IPS-20b (cell line): Measurements from ENCODE around the gene MYL10.
A peak's percentile ranks its signal among the peaks of the same experiment; 100 is the strongest.

ENCODE experiments used
- H3K27ac ChIP-seq: one replicate; pipeline ENCODE4 v1.5.1; 2013; ENCODE audit warnings: low read length
- H3K27me3 ChIP-seq: 2 replicates; pipeline ENCODE4 v1.6.1; 2013; ENCODE audit warnings: mild to moderate bottlenecking, low read length, inconsistent platforms; ENCODE audit not compliant: insufficient read depth
- H3K36me3 ChIP-seq: 2 replicates; pipeline ENCODE4 v1.6.1; 2013; ENCODE audit warnings: low read depth, mild to moderate bottlenecking, inconsistent platforms, low read length, moderate library complexity; ENCODE audit not compliant: insufficient read depth
- H3K4me1 ChIP-seq: 2 replicates; pipeline ENCODE4 v1.6.1; 2013; ENCODE audit warnings: mild to moderate bottlenecking, control low read depth, inconsistent platforms, low read length, moderate library complexity; ENCODE audit not compliant: insufficient read depth
- H3K4me3 ChIP-seq: 2 replicates; pipeline ENCODE4 v1.5.1; 2013; ENCODE audit warnings: mild to moderate bottlenecking, low read length, inconsistent platforms
- H3K9ac ChIP-seq: 2 replicates; pipeline ENCODE4 v1.6.1; 2013; ENCODE audit warnings: low read depth, mild to moderate bottlenecking, inconsistent platforms, low read length, moderate library complexity
- H3K9me3 ChIP-seq: 2 replicates; pipeline ENCODE4 v1.6.1; 2013; ENCODE audit warnings: mild to moderate bottlenecking, low read depth, low read length, inconsistent platforms; ENCODE audit not compliant: insufficient read depth

The MYL10 gene

DNA sequence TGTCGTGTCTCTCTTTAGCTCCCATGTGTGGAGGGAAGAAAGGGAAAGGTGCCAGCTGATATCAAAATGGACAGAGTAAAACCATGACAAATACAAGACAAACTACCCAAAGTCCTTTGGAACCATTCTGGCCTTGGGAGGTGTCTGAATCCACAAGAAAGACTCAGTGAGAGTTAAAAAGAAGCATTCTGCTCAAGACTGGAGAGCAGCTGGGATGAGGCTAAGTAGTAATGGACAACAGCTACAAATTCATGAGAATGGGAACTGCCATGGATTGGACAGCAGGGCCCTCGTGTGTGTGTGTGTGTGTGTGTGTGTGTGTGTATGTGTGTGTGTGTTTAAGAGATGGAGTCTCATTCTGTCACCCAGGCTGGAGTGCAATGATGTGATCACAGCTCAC is 39.6 kb upstream of the MYL10 start:
- Histone ChIP-seq H3K27me3 (no peaks in the 10 kb centered on the region), H3K9me3 (no peaks in the 10 kb centered on the region)

DNA sequence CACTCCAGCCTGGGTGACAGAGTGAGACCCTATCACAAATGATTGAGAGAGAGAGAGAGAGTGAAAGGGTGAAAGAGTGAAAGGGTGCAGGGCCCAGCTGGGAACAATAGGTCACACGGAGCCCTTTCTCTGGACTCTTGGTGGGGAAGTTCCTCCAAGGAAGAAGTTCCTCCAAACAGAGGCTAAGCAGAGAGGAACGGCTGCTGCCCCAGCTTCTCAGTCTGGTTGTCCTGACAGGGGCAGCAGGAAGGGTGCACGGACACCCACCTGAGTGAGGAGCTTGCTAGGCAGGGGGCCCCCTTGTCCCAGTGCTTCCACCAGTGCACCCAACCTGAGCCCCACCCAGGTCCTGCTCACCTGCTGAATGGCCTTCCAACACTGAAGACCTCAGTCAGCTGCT is 38.8 kb upstream of the MYL10 start:
- Histone ChIP-seq H3K27ac (no peak overlapping the region), H3K4me1 (peaks cover 2% of the 10 kb centered on the region; the same call in 1 of the 2 replicates), H3K36me3 (no peaks in the 10 kb centered on the region), H3K9me3 (no peaks in the 10 kb centered on the region), H3K4me3 (no peak overlapping the region), H3K9ac (no peak overlapping the region), H3K27me3 (no peaks in the 10 kb centered on the region)

More for the DNA sequence above, 39.6 kb upstream of the MYL10 start:
- Histone ChIP-seq H3K4me1 (peaks cover 2% of the 10 kb centered on the region; the same call in 1 of the 2 replicates), H3K27ac (no peak overlapping the region), H3K36me3 (no peaks in the 10 kb centered on the region), H3K4me3 (no peak overlapping the region), H3K9ac (no peak overlapping the region)

DNA sequence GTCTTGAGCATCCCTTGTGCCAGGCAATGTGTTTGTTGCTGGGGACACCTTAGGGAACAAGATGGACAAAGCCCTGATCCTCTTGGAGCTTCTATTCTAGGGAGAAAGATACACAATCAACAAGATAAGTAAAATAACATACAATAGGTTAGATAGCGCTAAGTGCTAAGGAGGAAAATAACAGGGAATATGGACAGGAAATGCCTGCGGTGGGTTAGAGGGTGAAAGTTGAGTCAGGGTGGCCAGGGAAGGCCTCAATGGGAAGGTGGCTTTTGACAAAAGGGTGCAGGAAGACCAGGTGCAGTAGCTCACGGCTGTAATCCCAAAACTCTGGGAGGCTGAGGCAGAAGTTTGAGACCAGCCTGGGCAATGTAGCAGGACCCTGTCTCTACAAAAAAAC is 38.3 kb upstream of the MYL10 start:
- Histone ChIP-seq H3K27ac (no peak overlapping the region), H3K9ac (no peak overlapping the region), H3K27me3 (no peaks in the 10 kb centered on the region), H3K4me3 (no peak overlapping the region), H3K4me1 (peaks cover 2% of the 10 kb centered on the region; the same call in 1 of the 2 replicates), H3K36me3 (no peaks in the 10 kb centered on the region), H3K9me3 (no peaks in the 10 kb centered on the region)

DNA sequence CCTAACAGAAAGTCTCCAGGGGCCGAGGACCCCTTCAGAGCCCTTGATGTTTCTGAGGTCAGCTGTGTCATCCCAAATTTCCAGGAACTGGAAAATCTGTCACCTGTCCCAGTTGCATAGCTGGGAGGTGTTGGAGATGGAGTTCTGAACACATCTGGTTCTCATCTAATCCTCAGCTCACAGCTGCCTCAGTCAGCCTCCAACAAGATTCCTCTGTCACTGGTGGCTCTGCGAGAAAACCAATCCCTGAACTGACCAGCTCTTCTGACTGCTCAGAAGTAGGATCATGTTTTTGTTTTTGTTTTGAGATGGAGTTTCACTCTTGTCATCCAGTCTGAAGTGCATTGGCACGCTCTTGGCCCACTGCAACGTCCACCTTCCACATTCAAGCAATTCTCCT is 37.6 kb upstream of the MYL10 start:
- Histone ChIP-seq H3K27me3 (no peaks in the 10 kb centered on the region), H3K27ac (no peak overlapping the region), H3K4me3 (no peak overlapping the region), H3K4me1 (peaks cover 2% of the 10 kb centered on the region; the same call in 1 of the 2 replicates), H3K9ac (no peak overlapping the region), H3K36me3 (no peaks in the 10 kb centered on the region), H3K9me3 (no peaks in the 10 kb centered on the region)

DNA sequence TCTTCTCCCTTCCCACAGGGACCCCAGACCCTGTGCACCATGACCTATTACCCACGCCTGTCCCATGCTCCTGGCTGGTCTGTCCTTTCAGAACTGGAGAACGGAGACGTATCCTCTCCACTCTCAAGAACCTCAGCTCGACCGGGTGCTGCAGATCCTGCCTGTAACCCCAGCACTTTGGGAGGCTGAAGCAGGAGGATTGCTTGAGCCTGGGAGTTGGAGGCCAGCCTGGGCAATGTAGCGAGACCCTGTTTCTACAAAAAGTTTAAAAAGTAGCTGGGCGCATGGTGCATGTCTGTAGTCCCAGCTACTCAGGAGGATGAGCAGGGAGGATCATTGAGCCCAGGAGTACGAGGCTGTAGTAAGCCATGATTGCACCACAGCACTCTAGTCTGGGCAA is 37.2 kb upstream of the MYL10 start:
- Histone ChIP-seq H3K4me3 (no peak overlapping the region), H3K27me3 (no peaks in the 10 kb centered on the region), H3K27ac (no peak overlapping the region), H3K36me3 (no peaks in the 10 kb centered on the region), H3K9ac (no peak overlapping the region), H3K9me3 (no peaks in the 10 kb centered on the region), H3K4me1 (peaks cover 2% of the 10 kb centered on the region; the same call in 1 of the 2 replicates)

DNA sequence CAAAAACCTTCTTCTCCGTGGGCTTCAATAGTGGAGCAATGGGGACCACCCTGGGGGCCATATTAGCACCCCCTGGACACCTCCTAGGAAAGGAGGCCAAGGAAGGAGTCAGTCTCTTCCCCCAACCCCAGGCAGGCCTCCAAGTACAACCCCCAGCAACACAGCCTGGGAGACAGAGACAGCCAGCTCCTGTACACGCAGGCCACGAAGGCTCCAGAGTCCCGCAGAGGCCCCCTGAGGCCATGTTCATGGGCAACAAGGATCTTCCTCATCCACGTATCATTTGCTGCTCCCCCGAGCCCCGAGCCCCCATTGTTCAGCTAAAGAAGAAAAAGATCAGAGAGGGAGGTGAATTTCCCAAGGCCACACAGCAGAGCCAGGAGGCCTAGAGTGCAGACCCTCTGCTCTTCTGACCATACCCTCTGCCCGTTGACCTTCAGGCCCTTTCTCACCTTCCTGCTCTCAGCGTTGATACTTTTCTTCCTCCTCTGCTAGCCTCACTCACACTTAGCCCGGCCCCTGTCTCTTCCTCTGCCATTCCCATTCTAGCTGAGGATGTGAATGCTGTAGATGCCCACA is 35.9 kb upstream of the MYL10 start:
- H3K9ac ChIP-seq, result peak overlapping the region; percentile 49; the same call in 1 of the 2 replicates
- no peak overlapping the region; the same call in 1 of the 2 replicates for H3K4me3 ChIP-seq
- peaks cover 2% of the 10 kb centered on the region; the same call in 1 of the 2 replicates for H3K4me1 ChIP-seq
- no peaks in the 10 kb centered on the region for H3K36me3 ChIP-seq
- no peak overlapping the region for H3K27ac ChIP-seq
- no peaks in the 10 kb centered on the region for H3K9me3 ChIP-seq
- H3K27me3 ChIP-seq, result no peaks in the 10 kb centered on the region

DNA sequence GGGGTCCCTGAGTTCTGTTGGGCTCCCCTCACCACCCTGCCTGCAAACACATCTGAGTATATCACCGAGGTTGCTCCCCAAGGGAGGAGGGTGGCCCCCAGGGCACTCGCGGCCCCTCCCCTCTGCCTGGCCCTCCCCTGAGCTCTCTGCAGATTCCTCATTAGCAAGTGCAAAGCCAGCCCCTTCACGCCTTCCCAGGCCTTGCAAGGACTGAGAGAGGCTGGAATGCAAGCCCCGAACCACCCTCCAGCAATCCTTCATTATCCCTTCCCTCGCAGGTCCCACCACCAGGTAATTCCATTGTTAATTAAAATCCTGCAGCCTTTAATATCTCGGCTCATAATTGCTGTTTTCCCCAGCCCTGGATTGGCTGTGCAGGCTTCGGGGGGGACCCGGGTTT is 35.3 kb upstream of the MYL10 start:
- H3K27ac ChIP-seq, result no peak overlapping the region
- H3K27me3 ChIP-seq, result no peaks in the 10 kb centered on the region
- H3K9ac ChIP-seq, result peak overlapping the region; percentile 49; the same call in 1 of the 2 replicates
- H3K4me3 ChIP-seq, result no peak overlapping the region; the same call in 1 of the 2 replicates
- peaks cover 2% of the 10 kb centered on the region; the same call in 1 of the 2 replicates for H3K4me1 ChIP-seq
- no peaks in the 10 kb centered on the region for H3K9me3 ChIP-seq
- no peaks in the 10 kb centered on the region for H3K36me3 ChIP-seq

DNA sequence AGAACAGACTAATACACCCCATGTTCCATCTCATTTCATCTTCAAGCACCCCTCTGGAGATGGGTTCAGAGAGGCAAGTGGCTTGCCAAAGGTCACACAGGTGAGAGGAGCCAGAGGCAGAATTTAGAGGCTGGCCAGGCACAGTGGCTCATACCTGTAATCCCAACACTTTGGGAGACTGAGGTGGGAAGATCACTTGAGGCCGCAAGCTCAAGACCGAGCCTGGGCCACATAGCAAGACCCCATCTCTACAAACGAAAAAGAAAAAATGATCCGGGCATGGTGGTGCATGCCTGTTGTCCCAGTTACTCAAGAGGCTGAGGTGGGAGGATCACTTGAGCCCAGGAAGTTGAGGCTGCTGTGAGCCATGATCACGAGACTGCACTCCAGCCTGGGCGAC is 34.7 kb upstream of the MYL10 start:
- Histone ChIP-seq H3K36me3 (no peaks in the 10 kb centered on the region), H3K9ac (no peak overlapping the region), H3K4me1 (peaks cover 2% of the 10 kb centered on the region; the same call in 1 of the 2 replicates), H3K27ac (no peak overlapping the region), H3K9me3 (no peaks in the 10 kb centered on the region), H3K27me3 (no peaks in the 10 kb centered on the region), H3K4me3 (no peak overlapping the region)

DNA sequence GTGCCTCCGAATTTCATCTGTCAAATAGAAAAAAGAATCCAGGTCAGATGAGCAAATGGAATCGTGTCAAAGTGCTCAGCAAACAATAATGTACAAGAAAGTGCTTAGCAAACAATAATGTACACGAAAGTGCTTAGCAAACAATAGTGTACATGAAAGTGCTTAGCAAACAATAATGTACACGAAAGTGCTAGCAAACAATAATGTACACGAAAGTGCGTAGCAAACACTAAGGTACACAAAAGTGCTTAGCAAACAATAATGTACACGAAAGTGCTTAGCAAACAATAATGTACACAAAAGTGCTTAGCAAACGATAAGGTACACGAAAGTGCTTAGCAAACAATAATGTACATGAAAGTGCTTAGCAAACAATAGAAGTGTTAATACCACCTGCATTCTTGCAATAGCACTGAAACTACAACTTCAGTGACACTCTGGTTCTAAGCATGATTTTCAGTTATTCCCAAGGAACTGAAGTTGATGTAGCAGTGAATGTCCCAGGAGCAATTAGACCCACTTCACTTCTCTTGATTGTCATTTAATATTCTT is 33.4 kb upstream of the MYL10 start:
- Histone ChIP-seq H3K27me3 (no peaks in the 10 kb centered on the region), H3K9ac (no peak overlapping the region)

DNA sequence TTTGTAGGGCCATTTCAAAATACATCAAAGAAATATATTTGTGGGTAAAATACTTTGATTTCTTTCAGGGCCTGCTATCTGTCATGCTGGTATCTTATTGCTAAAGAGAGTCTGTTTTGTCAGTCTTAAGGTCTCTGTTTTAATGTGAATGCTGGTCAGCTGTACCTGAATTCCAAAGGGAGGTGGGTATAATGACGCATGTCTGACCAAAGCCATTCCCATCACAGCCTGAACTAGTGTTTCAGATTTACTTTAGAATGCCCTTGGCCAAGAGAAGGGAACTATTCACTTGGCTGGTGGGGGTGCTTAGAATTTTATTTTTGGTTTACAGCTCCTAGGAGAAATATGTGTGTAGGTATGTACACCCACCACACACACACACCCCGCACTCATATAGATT is 30.6 kb upstream of the MYL10 start:
- Histone ChIP-seq H3K27me3 (no peaks in the 10 kb centered on the region), H3K4me1 (peaks cover 2% of the 10 kb centered on the region; the same call in 1 of the 2 replicates), H3K36me3 (no peaks in the 10 kb centered on the region), H3K27ac (no peak overlapping the region), H3K9ac (no peak overlapping the region), H3K9me3 (no peaks in the 10 kb centered on the region), H3K4me3 (no peak overlapping the region)

More for the DNA sequence above, 33.4 kb upstream of the MYL10 start:
- H3K4me3 ChIP-seq, result no peak overlapping the region
- no peak overlapping the region for H3K27ac ChIP-seq
- H3K4me1 ChIP-seq, result peaks cover 2% of the 10 kb centered on the region; the same call in 1 of the 2 replicates
- H3K36me3 ChIP-seq, result no peaks in the 10 kb centered on the region
- no peaks in the 10 kb centered on the region for H3K9me3 ChIP-seq

DNA sequence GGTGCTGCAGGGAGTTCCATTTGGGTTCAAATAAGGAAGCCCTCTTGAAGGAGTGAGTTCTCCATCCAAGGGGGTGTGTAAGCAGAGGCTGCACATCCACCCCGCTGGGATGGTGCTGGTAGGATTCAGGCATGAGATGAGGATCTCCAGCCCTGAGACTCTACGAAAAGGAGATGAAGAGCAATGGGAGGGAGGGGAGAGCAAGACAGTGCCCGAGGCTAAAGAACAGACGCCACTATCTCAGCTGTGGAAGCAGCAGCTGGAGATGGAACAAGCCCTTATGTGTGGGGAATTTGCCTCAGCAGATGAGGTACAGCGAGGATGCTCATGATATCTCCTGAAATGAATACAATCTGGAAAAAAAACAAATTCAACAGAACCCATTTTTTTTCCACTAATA is 28.1 kb upstream of the MYL10 start:
- Histone ChIP-seq H3K27me3 (no peaks in the 10 kb centered on the region), H3K36me3 (no peaks in the 10 kb centered on the region)

DNA sequence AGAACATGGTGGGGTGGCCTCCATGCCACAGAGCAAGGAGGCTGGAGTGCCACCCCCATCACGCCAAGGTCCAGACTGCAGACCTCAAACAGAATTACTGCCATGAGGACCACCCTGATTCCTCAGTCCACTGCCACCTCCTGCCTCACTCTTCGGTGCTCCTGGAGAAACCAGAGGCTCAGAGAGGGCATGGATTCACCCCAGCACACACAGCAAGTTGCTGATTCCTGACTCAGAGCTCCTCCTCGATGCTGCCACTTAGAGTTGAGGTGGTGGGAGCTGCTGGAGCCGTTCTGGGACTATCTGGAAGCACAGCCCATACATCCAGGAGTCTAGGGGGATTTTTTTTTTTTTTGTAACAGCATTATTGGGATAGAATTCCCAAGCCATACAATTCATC is 22.0 kb upstream of the MYL10 start:
- Histone ChIP-seq H3K27me3 (no peaks in the 10 kb centered on the region), H3K9ac (no peak overlapping the region), H3K9me3 (no peaks in the 10 kb centered on the region), H3K4me1 (no peaks in the 10 kb centered on the region), H3K4me3 (no peak overlapping the region), H3K36me3 (no peaks in the 10 kb centered on the region), H3K27ac (no peak overlapping the region)

More for the DNA sequence above, 28.1 kb upstream of the MYL10 start:
- Histone ChIP-seq H3K9ac (no peak overlapping the region), H3K4me1 (no peaks in the 10 kb centered on the region; the same call in 1 of the 2 replicates), H3K27ac (no peak overlapping the region), H3K9me3 (no peaks in the 10 kb centered on the region), H3K4me3 (no peak overlapping the region)
